Stimulated activated CD8-positive, alpha-beta memory T cell treated with anti-CD3 and anti-CD28 coated beads, Interleukin-4, amount 100 ng/mL, for 4 hours (primary cell): ENCODE measurements around the gene SCAANT1.

Experiments used
- DNase-seq, 2 donors: peaks; one replicate each; pipeline ENCODE4 v3.0.0-alpha.2; 2020; ENCODE audit warnings: low read depth in 2 of 2, low spot score in 1 of 2

SCAANT1 gene

GRCh38 chr3:63905731-63906620 is 6.2 kb downstream of the SCAANT1 start:
- DNase-seq, result no peak

GRCh38 chr3:63900459-63900858 is 11.7 kb downstream of the SCAANT1 start:
- DNase-seq, result no peak

DNA sequence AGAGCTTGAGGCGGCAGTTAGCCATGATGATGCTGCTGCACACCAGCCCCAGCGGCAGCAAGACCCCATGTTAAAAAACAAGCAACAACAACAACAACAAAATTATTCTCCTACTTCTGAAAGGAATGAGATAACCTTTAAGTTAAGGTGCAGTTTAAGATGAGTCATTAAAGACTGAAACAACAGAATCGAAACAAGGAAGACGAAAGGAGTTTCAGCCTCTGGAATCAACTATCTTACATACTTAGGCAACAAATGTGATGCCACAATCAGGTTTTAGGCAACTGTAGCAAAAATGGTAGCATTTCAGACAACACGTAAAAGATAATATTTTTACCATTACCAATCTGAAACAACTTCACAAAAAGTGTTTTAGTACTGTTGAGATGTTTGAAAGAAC is 12.2 kb downstream of the SCAANT1 start:
- DNase-seq, result no peak

DNA sequence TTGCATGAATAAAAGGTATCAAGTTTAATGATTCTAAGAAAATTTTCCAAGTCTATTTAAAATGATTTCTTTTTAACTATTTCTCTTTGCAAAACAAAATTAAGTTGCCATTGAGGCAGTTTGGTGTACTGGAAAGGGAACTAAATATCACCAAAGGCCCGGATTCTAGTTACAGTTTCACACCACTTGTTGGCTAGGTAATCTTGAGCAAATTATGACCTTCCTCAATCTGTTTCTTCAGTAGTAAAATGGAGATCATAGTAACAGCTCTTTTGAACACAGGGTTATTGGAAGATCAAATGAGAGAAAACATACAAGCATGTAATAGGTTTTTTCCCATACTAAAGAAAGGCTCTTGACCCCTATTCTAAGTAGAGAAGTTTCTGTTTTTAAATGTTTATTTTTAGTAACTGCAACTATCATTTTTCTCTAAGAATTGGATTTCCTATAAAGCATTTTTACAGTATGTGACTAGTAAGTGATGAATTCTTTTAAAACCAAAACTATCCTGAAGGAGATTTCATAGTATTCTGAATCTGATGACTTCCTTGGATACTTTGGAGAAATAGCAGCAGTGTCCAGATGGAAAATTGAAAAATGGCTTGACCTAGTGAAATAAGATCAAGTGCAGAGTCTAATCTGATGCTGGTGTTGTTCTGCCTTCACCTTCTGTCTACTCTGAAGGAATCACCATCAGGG is 15.7 kb downstream of the SCAANT1 start:
- no peak for DNase-seq

DNA sequence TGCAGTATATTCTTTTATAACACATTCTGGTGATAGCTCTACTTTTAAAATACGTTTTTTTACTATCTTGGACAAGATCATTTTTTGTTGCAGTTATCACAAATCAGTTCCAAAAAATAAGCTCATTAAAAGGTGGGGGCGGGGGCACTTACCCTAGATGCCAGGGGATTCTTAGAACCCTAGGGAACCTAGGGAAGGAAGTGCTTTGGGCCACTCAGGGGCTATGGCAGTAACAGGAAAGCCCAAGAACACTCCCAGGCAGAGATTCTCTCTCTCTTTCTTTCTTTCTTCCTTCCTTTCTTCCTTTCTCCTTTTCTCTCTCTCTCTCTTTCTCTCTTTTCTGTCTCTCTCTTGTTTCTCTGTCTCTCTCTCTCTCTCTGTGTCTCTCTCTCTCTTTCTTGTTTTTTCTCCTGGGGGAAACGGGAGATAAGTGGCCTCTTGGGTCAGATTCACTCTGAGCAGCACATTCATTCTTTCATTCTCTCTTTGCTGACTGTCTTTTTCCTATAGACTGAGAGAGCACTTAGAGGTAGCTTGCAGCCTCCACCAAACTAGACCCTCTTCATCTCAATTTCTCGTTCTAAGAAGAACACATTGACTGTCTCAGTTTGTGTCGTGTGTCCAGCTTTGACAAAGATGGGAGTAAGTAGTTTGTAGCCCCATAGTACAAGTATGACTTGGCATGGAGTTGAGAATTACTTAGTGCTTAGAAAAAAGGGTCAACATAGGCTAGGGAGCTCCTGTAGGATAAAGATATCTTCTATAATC is 16.6 kb downstream of the SCAANT1 start:
- DNase-seq, result no peak

DNA sequence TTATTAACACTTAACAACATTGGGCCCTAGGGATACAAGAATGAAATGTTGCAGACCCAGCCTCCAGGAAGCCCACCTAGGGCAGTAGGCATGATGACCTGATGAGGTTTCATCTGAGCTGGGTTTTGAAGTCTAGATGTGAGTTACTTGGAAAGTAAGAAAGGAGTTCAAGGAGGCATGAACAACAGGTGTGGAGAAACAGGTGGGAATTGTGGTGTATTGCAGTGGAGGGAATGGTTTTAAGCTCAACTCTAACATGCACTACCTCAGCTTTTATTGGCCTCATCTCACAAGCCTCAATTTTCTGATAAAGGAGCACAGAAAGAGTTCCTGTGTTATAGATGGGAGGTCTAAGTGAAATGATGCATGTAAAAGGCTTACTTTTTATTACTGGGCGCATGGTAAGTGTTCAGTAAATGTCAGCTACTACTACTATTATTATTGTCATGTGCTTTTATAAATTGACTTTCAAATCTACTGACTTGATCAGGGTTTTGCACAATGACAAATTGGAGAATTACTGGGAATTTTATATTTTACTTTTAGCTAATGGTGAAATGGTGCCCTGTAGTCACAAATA is 19.3 kb downstream of the SCAANT1 start:
- DNase-seq, result no peak

DNA sequence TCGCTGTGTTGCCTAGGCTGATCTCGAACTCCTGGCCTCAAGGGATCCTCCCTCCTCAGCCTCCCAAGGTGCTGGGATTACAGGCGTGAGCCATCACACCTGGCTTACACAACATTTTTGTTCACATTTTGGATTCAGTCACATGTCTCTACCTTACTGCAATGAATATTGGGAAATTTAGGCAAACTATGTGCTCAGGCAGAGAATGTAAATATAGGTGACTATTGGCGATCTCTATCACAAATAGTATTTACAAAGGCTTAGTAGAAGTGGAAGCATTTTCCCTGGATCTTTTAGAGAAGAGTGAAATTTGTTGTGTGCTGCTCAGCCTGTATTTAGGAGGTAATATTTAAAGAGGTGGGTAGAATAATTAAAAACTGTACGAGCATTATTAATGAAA is 20.7 kb downstream of the SCAANT1 start:
- no peak for DNase-seq

GRCh38 chr3:63886858-63887257 is 25.3 kb downstream of the SCAANT1 start:
- DNase-seq, result no peak

GRCh38 chr3:63880653-63881052 is 31.5 kb downstream of the SCAANT1 start:
- DNase-seq, result no peak

DNA sequence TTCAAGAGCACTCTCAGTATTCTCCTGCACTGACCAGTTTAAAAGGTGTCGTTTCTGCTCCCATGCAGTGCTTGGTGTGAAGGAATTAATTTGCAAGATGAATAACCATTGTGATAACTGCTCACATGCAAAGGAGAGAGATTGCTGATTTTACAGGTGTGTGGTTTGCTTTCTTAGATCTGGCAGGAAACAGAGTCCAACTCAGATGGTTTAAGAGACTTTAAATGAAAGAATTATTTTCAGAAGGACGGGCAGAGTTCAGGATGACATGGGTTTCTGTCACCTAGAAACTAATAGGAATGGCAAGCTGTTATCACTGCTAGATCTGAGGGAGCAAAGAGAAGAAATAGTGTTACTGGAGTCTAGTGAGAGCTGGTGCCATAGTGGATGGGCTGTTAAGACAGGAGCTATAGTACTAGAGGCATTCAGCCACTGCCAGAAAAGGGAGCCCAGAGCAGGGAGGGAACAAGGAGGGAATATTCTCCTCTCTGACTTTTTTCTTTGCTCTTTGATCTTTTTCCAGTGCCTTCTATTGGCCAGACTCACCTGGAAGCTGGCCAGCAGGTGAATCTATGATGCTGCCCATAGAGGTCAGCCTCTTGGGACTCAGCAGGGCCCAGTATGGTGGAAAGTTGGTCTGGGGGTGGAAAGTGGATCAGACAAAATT is 33.7 kb downstream of the SCAANT1 start:
- DNase-seq, result no peak

- DNase-seq, result no peak
Measured at GRCh38 chr3:63877737-63878393, 34.3 kb downstream of the SCAANT1 start.

- no peak for DNase-seq
Measured at GRCh38 chr3:63876260-63876659, 35.9 kb downstream of the SCAANT1 start.

GRCh38 chr3:63875510-63875909 is 36.7 kb downstream of the SCAANT1 start:
- DNase-seq, result no peak

- DNase-seq, result no peak
Measured at GRCh38 chr3:63874769-63875168, 37.4 kb downstream of the SCAANT1 start.

DNA sequence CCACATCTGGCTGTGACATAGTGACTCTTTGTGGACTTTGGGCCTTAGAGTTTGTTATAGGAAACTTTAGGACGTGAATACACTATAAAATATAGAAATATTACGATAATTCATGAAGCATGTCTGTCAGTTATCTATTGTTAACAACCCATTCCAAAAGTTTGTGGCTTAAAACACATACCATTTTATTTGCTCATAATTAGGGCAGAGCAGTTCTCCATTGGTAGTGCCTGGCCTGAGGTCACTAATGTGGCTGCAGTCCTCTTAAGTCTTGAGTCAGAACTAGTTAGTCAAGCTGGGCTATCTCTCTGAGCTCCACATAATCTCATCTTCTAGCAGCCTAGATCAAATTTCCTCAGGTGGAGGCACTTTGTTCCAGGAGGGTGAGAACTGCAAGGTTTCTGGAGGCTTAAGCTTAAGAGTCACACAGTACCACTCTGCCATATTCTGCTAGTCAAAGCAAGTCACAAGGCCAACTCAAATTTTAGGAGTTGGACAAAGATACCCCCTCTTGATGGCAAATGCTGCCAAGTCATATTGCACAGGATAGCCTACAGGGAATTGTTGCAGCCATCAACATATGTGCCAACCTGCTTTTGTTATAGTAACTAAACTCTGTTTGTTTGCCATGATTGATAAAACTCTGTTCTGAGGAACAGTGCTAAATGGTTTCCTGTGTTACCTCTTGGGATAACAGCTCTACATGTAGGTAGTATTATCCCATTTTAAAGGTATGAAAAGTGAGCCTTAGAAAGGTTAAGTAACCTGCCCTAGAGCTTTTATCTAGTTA is 39.9 kb downstream of the SCAANT1 start:
- DNase-seq, result no peak

DNA sequence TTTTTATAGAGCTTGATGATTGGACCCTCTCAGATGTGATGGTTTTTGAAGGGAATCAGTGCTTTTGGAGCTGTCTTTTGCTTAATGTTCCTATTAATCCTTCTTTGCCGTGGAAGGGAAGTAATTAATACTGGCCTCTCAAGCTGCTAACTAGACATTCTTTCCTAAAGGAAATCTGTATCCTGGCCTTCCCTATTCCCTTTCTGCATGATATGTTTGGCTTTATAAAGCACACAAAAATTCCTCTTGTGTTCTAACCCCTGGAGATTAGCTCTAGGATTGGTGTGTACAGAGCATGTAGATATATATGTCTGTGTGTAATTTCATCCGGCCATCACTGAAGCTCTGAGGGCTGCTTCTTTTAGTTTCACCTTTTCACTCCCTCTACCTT is 41.6 kb downstream of the SCAANT1 start:
- DNase-seq, result no peak

DNA sequence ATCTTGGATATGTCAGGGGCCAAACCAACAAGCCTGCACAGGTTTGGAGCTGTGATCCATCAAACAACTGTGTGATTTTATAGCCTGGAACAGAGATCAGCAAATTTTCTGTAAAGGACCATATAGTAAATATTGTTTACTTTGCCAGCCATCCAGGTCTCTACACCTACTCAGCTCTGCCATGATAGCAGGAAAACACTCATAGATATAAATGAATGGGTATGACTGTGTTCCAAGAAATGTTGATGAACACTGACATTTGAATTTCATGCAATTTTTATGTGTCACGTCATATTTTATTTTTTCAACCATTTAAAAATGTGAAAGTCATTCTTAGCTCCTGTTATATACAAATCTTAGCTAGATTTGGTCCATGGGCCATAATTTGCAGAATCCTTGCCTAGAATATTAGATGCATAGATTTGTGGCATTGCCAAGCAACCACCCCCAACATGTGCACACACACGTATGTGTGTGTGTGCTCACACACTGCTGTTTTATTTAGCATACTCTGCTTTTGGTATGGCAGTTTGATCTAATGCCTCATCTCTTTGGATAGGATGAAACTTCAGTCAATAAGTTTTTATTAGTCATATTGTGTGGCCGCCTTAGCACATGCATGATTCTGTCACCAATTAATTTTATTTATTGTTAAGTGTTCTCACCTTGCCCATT is 42.1 kb downstream of the SCAANT1 start:
- DNase-seq, result no peak

- DNase-seq, result no peak
Measured at GRCh38 chr3:63867225-63867624, 45.0 kb downstream of the SCAANT1 start.

GRCh38 chr3:63864965-63865327 is 47.2 kb downstream of the SCAANT1 start:
- no peak for DNase-seq
